Caco-2 (cell line): ENCODE results near the gene ANO3. TPM values are rescaled to one million over a fixed set of nuclear protein-coding genes. Genes with fewer than 3 reads are reported as not detected.

ENCODE experiments used
- BruUV-seq: library from RNA; stranded (reverse); fragments of 400-500 nt; replicated peaks from 2 replicates; lab custom pipeline; 2021; lab: Mats Ljungman, UMichigan
- CTCF ChIA-PET: fragments of 300-600 bp; sonication (Branson Sonifier 250); formaldehyde crosslinking; loops from one replicate; lab custom pipeline; 2022; ENCODE audit warnings: antibody characterized with exemption; lab: Charles Lee
- POLR2A ChIA-PET: fragments of 300-600 bp; sonication (Branson Sonifier 250); formaldehyde crosslinking; loops from one replicate; lab custom pipeline; 2022; ENCODE audit warnings: antibody characterized with exemption; lab: Charles Lee
- DNase-seq, 2 experiments: peaks; one replicate each; pipeline versions ENCODE4 v3.0.0 to v3.0.0-alpha.2; 2020 to 2022
- H3K27me3 ChIP-seq: replicated peaks from 2 replicates; pipeline ENCODE4 v1.6.0; 2011; ENCODE audit warnings: low read length; ENCODE audit not compliant: control insufficient read depth, insufficient read depth
- H3K36me3 ChIP-seq: 2 replicates; pipeline ENCODE4 v1.5.1; 2011; ENCODE audit warnings: low read length; ENCODE audit not compliant: control insufficient read depth, insufficient read depth
- H3K4me1 ChIP-seq: fragments of 250-450 bp; sonication (Bioruptor Pico); 2 replicates; pipeline ENCODE4 v1.5.1; 2020; ENCODE audit warnings: mild to moderate bottlenecking
- H3K4me3 ChIP-seq: 2 replicates; pipeline ENCODE4 v1.5.1; 2011; ENCODE audit warnings: low read depth, mild to moderate bottlenecking, control low read depth, low read length
- H3K9me3 ChIP-seq: fragments of 250-450 bp; sonication (Bioruptor Pico); 2 replicates; pipeline ENCODE4 v1.5.1; 2020; ENCODE audit warnings: mild to moderate bottlenecking, moderate library complexity
- H3K27ac Mint-ChIP-seq: one replicate; pipeline ENCODE4 v1.8.0; 2022; ENCODE audit warnings: mixed read lengths; ENCODE audit not compliant: unreplicated experiment
- H3K27me3 Mint-ChIP-seq: one replicate; pipeline ENCODE4 v1.8.0; 2022; ENCODE audit warnings: mixed read lengths; ENCODE audit not compliant: insufficient read depth, unreplicated experiment
- H3K36me3 Mint-ChIP-seq: one replicate; pipeline ENCODE4 v1.8.0; 2022; ENCODE audit warnings: mild to moderate bottlenecking, mixed read lengths; ENCODE audit not compliant: insufficient read depth, unreplicated experiment
- H3K4me1 Mint-ChIP-seq: one replicate; pipeline ENCODE4 v1.8.0; 2022; ENCODE audit warnings: low read depth, mixed read lengths; ENCODE audit not compliant: unreplicated experiment
- H3K4me3 Mint-ChIP-seq: one replicate; pipeline ENCODE4 v1.8.0; 2022; ENCODE audit warnings: mild to moderate bottlenecking, moderate library complexity, mixed read lengths; ENCODE audit not compliant: unreplicated experiment
- H3K9me3 Mint-ChIP-seq: one replicate; pipeline ENCODE4 v1.8.0; 2022; ENCODE audit warnings: mixed read lengths; ENCODE audit not compliant: unreplicated experiment
- intact Hi-C: fragments of 100-400 bp; cut with micrococcal nuclease; formaldehyde crosslinking; loops from one replicate; pipeline ENCODE4 v1.10.0; 2022; ENCODE audit not compliant: unreplicated experiment
- total RNA-seq: library from RNA; stranded (reverse); gene quantifications from 2 replicates; pipeline ENCODE4 v1.2.3, GENCODE V29; 2022
- TF ChIP-seq, protein P1 (sequence below), 2 experiments: fragments of 200-600 bp in 1 of 2; IDR thresholded peaks; 1 replicate in 1 of 2; 2 replicates in 1 of 2; pipeline versions ENCODE4 v1.5.1 to v1.8.0; 2011 to 2022; ENCODE audit warnings: antibody characterized with exemption in 1 of 2, control low read depth in 1 of 2, inconsistent platforms in 1 of 2, low read depth in 1 of 2, low read length in 1 of 2, mild to moderate bottlenecking in 1 of 2, moderate library complexity in 1 of 2; ENCODE audit not compliant: insufficient read depth in 1 of 2, severe bottlenecking in 1 of 2, unreplicated experiment in 1 of 2

ANO3 gene
- total RNA-seq, 1 experiment from 2014 or later: not detected

DNA sequence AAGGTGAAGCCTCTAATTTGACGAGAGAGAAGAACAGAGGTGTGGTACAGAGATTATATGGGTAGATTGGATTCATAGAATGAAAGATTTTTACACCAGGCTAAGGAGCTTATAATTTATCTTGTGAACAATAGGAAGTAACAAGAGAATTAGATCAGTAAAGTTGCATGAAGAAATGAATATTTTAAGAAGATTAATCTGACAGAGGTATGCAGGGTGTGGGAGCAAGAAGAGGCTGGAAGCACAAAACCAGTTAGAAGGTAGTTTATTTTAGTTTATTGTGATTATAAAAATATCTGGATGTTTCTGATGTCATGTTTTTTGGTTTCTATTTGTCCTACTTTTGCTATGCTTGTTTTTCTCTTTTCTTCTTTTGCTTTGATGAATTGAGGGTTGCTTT, 374.3 kb downstream of the ANO3 start:
- intact Hi-C loops: no loop called here
- Histone ChIP-seq H3K4me1 (no peaks in the 10 kb centered on the region), H3K9me3 (no peaks in the 10 kb centered on the region), H3K36me3 (no peaks in the 10 kb centered on the region), H3K27me3 (no peaks in the 10 kb centered on the region), H3K4me3 (no peak overlapping the region)
- no TSS peak for BruUV-seq
- ChIA-PET POLR2A (no interaction called here), CTCF (no interaction called here)
- Mint-ChIP-seq H3K27ac (no peak overlapping the region), H3K4me3 (no peak overlapping the region), H3K36me3 (no peaks in the 10 kb centered on the region), H3K9me3 (no peaks in the 10 kb centered on the region), H3K4me1 (peaks cover 5% of the 10 kb centered on the region), H3K27me3 (no peaks in the 10 kb centered on the region)
- no peak for DNase-seq
- TF ChIP-seq, protein P1, sequence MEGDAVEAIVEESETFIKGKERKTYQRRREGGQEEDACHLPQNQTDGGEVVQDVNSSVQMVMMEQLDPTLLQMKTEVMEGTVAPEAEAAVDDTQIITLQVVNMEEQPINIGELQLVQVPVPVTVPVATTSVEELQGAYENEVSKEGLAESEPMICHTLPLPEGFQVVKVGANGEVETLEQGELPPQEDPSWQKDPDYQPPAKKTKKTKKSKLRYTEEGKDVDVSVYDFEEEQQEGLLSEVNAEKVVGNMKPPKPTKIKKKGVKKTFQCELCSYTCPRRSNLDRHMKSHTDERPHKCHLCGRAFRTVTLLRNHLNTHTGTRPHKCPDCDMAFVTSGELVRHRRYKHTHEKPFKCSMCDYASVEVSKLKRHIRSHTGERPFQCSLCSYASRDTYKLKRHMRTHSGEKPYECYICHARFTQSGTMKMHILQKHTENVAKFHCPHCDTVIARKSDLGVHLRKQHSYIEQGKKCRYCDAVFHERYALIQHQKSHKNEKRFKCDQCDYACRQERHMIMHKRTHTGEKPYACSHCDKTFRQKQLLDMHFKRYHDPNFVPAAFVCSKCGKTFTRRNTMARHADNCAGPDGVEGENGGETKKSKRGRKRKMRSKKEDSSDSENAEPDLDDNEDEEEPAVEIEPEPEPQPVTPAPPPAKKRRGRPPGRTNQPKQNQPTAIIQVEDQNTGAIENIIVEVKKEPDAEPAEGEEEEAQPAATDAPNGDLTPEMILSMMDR (IDR thresholded peaks at IDR 0.05; ENCODE audit: insufficient read depth in 1 of 2, low read depth in 1 of 2, low read length in 1 of 2, severe bottlenecking in 1 of 2, unreplicated experiment in 1 of 2): no peak

DNA sequence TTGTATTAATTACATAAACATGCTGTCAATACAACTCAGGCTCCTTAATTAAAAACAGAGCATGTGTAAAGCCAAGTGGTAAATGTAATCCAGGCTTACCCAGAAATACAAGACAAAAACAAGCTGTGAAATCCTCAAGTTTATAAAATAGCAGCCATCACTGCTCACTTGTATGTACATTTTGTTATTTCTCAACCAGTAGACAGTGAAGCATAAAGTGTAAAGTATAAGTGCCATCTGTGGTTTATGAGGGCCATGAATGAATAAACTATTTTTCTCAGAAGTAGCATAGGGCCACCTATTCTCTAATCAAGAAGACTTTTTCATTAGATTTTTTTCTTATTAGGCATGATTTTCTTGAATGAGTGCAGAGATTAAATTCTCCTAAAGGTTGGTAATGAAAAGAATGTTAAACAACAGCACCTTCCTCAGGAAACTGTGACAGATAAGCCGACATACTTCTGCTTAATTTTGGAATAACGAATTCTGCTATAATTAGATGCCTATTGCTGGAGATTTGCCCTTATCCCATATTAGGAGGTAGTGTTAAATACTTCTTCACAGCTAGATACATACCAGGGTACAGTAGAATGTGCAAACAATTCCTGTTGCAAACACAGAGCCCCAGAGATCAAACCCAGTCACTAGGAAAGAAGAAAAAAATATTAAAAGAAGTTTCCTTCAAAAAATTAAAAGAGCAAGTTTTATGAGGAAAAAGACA, 377.0 kb downstream of the ANO3 start:
- no peak overlapping the region for H3K4me3 Mint-ChIP-seq
- peaks cover 3% of the 10 kb centered on the region for H3K27me3 Mint-ChIP-seq
- ChIA-PET CTCF (no interaction called here), POLR2A (no interaction called here)
- DNase-seq: no peak
- no peaks in the 10 kb centered on the region for H3K36me3 Mint-ChIP-seq
- Histone ChIP-seq H3K9me3 (no peaks in the 10 kb centered on the region), H3K36me3 (no peaks in the 10 kb centered on the region), H3K4me1 (no peaks in the 10 kb centered on the region), H3K4me3 (no peak overlapping the region), H3K27me3 (no peaks in the 10 kb centered on the region)
- BruUV-seq: no TSS peak
- intact Hi-C loops: no loop called here
- no peaks in the 10 kb centered on the region for H3K9me3 Mint-ChIP-seq
- H3K4me1 Mint-ChIP-seq: peaks cover 5% of the 10 kb centered on the region
- H3K27ac Mint-ChIP-seq: no peak overlapping the region
- TF ChIP-seq, protein P1 (IDR thresholded peaks at IDR 0.05; ENCODE audit: insufficient read depth in 1 of 2, low read depth in 1 of 2, low read length in 1 of 2, severe bottlenecking in 1 of 2, unreplicated experiment in 1 of 2): no peak

DNA sequence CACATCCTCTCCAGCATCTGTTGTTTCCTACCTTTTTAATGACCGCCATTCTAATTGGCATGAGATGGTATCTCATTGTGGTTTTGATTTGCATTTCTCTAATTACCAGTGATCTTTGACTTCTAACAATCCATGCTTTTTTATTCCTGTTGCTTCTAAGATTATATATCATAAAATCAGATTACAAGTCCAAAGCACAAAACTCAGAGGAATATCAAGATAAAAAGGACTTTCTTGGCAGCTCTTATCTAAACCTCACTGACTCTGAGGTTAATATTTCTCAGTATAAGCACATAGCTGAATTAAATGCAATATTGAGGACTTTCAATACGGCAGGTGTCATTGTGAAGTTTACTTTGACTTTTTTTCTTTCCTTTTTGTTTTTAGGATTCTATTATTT, 378.6 kb downstream of the ANO3 start:
- Histone ChIP-seq H3K4me3 (no peak overlapping the region), H3K4me1 (no peaks in the 10 kb centered on the region), H3K9me3 (no peaks in the 10 kb centered on the region), H3K27me3 (no peaks in the 10 kb centered on the region), H3K36me3 (no peaks in the 10 kb centered on the region)
- H3K9me3 Mint-ChIP-seq: no peaks in the 10 kb centered on the region
- DNase-seq: no peak
- no peak overlapping the region for H3K4me3 Mint-ChIP-seq
- H3K27ac Mint-ChIP-seq: no peak overlapping the region
- H3K36me3 Mint-ChIP-seq: no peaks in the 10 kb centered on the region
- ChIA-PET POLR2A (no interaction called here), CTCF (no interaction called here)
- intact Hi-C loops: no loop called here
- H3K27me3 Mint-ChIP-seq: peaks cover 3% of the 10 kb centered on the region
- no TSS peak for BruUV-seq
- no peaks in the 10 kb centered on the region for H3K4me1 Mint-ChIP-seq
- TF ChIP-seq, protein P1 (IDR thresholded peaks at IDR 0.05; ENCODE audit: insufficient read depth in 1 of 2, low read depth in 1 of 2, low read length in 1 of 2, severe bottlenecking in 1 of 2, unreplicated experiment in 1 of 2): no peak
